Suppressor macrophage treated with lipopolysaccharide for 4 hours (primary cell): ENCODE measurements around the gene FAM72D.
A peak's percentile ranks its signal among the peaks of the same experiment; 100 is the strongest.
"Not testable (repeated sequence)": the region's sequence is repeated elsewhere in the genome, so short reads cannot be mapped to it uniquely, and the experiment has no call there.

Experiments used
- DNase-seq: peaks from one replicate; pipeline ENCODE4 v3.0.0-alpha.2; 2020

Gene FAM72D

GRCh38 chr1:145093517-145094149, 2.1 kb upstream of the FAM72D start:
- DNase-seq: peak; percentile 2

GRCh38 chr1:145094655-145095211, 1.0 kb upstream of the FAM72D start:
- DNase-seq: not testable (repeated sequence)

- not testable (repeated sequence) for DNase-seq
Measured at GRCh38 chr1:145101725-145102124, 6.0 kb downstream of the FAM72D start.

- DNase-seq: not testable (repeated sequence)
Measured at GRCh38 chr1:145103294-145103693, 7.5 kb downstream of the FAM72D start.

- not testable (repeated sequence) for DNase-seq
Measured at GRCh38 chr1:145111674-145112073, 15.9 kb downstream of the FAM72D start.

GRCh38 chr1:145112703-145113102, 16.9 kb downstream of the FAM72D start:
- DNase-seq: not testable (repeated sequence)

- DNase-seq: not testable (repeated sequence)
Measured at GRCh38 chr1:145114560-145115057, 18.8 kb downstream of the FAM72D start.

- DNase-seq: not testable (repeated sequence)
Measured at GRCh38 chr1:145115587-145116493, 20.1 kb downstream of the FAM72D start.

- DNase-seq: not testable (repeated sequence)
Measured at GRCh38 chr1:145119842-145120241, 24.1 kb downstream of the FAM72D start.

- DNase-seq: not testable (repeated sequence)
Measured at GRCh38 chr1:145122344-145123061, 26.7 kb downstream of the FAM72D start.

GRCh38 chr1:145123062-145123395, 27.3 kb downstream of the FAM72D start:
- DNase-seq: not testable (repeated sequence)

GRCh38 chr1:145123992-145124641, 28.3 kb downstream of the FAM72D start:
- not testable (repeated sequence) for DNase-seq

- not testable (repeated sequence) for DNase-seq
Measured at GRCh38 chr1:145125112-145125511, 29.3 kb downstream of the FAM72D start.

- DNase-seq: not testable (repeated sequence)
Measured at GRCh38 chr1:145127144-145127543, 31.4 kb downstream of the FAM72D start.

GRCh38 chr1:145128697-145129469, 33.1 kb downstream of the FAM72D start:
- DNase-seq: peak; percentile 37

GRCh38 chr1:145134476-145134875, 38.7 kb downstream of the FAM72D start:
- DNase-seq: not testable (repeated sequence)

- DNase-seq: not testable (repeated sequence)
Measured at GRCh38 chr1:145140549-145140948, 44.8 kb downstream of the FAM72D start.

- DNase-seq: not testable (repeated sequence)
Measured at GRCh38 chr1:145144264-145144913, 48.6 kb downstream of the FAM72D start.

- not testable (repeated sequence) for DNase-seq
Measured at GRCh38 chr1:145146308-145146707, 50.5 kb downstream of the FAM72D start.

- DNase-seq: not testable (repeated sequence)
Measured at GRCh38 chr1:145147172-145147571, 51.4 kb downstream of the FAM72D start.

- not testable (repeated sequence) for DNase-seq
Measured at GRCh38 chr1:145155421-145155820, 59.6 kb downstream of the FAM72D start.
